ENCODE data around the gene NUDT3.
A peak's percentile ranks its signal among the peaks of the same experiment; 100 is the strongest.

DNA sequence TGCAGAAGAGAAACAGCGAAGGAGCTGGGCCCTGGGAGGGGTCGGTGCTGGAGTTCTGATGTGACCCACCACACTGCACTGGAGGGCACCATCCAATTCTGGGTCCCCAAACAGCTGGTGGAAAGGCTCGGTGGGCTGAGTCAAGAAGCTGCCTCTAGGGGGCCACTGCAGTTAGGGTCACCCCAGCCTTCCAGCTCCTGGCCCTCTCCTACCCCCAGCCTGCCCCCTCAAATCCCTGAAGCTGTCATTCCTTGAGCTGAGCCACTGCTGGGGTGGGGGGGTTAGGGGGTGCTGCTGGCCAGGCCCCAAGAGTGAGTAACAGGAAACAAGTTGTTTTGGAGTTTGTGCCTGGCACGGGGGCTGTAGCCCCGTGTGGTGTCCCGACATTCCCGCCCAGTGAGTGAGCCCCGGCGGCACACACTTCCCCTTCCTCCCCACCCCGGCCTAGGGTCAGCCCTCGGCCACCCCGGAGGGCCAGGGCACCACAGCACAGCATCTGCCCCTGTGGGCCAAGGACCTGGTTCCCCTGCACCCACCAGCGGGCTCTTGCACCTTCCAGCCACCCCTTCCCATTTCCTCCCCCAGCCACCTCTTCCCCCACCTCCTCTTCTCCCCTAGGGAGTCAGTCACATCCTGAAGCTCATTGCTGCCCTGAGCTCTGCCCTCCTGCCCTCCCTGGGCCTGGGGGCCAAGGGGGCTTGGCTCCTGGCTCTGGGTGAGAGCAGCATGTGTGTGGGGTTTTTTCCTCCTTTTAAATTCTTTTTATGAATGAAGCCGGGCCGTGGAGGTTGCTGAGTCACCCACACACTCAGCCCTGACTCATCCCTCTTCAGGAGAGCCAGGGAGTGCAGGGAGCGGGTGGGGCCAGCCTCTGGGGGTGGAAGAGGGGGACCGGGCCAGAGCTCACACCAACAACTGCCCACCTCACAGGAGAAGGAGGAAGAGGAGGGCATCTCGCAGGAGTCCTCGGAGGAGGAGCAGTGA is 148.3 kb downstream of the NUDT3 start:
- TF ChIP-seq, protein P1, sequence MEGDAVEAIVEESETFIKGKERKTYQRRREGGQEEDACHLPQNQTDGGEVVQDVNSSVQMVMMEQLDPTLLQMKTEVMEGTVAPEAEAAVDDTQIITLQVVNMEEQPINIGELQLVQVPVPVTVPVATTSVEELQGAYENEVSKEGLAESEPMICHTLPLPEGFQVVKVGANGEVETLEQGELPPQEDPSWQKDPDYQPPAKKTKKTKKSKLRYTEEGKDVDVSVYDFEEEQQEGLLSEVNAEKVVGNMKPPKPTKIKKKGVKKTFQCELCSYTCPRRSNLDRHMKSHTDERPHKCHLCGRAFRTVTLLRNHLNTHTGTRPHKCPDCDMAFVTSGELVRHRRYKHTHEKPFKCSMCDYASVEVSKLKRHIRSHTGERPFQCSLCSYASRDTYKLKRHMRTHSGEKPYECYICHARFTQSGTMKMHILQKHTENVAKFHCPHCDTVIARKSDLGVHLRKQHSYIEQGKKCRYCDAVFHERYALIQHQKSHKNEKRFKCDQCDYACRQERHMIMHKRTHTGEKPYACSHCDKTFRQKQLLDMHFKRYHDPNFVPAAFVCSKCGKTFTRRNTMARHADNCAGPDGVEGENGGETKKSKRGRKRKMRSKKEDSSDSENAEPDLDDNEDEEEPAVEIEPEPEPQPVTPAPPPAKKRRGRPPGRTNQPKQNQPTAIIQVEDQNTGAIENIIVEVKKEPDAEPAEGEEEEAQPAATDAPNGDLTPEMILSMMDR (IDR thresholded peaks at IDR 0.05; ENCODE audit: insufficient read depth, low read depth, low read length): peak; percentile 33
- TF ChIP-seq EZH2 (IDR thresholded peaks at IDR 0.05; ENCODE audit: insufficient read depth, low read length): no peak

All from astrocyte (in vitro differentiated cells and primary cell).